Measurements from ENCODE around the gene DYNC1I1.
A peak's percentile ranks its signal among the peaks of the same experiment; 100 is the strongest.

The DYNC1I1 gene

DNA sequence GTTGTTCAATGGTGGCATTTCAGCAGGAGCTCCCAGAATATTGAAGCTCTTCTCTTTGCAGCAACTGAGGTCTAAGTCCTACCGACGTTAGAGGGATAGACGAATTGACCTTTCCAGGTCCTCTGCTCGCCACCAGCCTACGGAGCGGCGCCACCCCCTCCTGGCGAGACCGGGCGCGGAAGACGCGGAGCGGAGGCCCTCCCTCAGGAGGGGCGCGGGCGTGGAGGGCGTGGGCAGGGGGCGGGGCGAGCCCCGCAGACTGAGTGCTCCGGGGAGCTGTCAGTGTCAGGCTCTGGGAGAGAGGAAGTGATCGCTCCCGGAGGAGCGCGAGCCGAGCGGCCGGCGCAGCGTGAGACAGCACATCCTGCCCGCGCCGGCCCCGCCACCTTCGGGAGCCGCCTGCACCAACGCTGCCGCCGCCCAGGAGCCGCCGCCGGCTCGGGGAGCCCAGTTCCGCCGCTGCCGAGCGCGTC is at the start of gene DYNC1I1:
Gene DYNC1I1, plus strand, starts transcription at position 257 of the 473 bp plus-strand sequence. CDS start 32,176 bp downstream, outside the sequence.
- peak within 1 kb of the TSS; percentile 72 for H3K4me3 ChIP-seq (ENCODE audit: low read length)
- peak; percentile 9 for TF ChIP-seq CTCF (conservative IDR thresholded peaks at IDR 0.05; ENCODE audit: low read depth, low read length)
- DNase-seq (ENCODE audit: low read depth), result peak; percentile 36

GRCh38 chr7:95723583-95724180 is 48.7 kb upstream of the DYNC1I1 start:
- no peak overlapping the region for H3K4me3 ChIP-seq (ENCODE audit: low read length)
- peak; percentile 17 for DNase-seq (ENCODE audit: low read depth)
- peak; percentile 57 for TF ChIP-seq CTCF (conservative IDR thresholded peaks at IDR 0.05; ENCODE audit: low read depth, low read length)

- H3K4me3 ChIP-seq (ENCODE audit: low read length), result no peak overlapping the region
- TF ChIP-seq CTCF (conservative IDR thresholded peaks at IDR 0.05; ENCODE audit: low read depth, low read length), result no peak
- DNase-seq (ENCODE audit: low read depth), result no peak
These were observed 47.1 kb upstream of the DYNC1I1 start for GRCh38 chr7:95725205-95725604.

DNA sequence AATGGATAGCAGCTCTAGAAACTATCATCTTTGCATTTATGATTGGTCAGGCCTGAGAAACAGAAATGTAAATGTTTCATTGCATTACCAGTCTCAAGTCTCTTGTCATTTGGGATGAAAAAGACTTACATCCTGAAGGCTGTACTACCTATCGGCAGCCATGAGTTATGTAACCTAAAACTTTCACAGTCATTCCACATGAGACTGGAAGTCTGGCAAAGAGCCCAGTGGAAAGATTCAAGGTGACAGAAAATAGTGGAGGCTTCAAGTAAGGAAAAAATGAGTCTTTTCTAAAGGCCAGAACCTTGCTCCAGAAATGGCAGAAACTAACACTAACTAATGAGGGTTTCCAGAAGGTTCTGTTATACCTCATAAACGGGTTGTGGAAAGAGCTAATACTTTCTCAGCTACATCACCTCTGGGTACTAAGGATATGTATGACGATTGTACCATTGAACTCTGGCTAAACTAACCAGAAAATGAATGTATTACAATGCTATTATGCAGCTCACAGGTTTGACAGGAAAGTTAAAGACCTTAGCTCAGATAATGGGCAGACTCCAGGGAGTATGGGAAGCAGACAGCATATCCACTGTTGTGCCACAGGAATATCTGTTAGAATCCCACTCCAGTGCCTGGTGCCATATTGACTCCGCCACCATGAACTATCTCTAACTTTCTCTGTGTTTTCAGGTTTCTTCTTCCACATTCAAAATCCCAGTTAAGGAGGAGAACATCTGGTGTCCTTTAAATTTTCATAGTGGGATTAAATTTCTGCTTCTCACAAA is 41.7 kb upstream of the DYNC1I1 start:
- peak; percentile 16 for DNase-seq (ENCODE audit: low read depth)
- no peak for TF ChIP-seq CTCF (conservative IDR thresholded peaks at IDR 0.05; ENCODE audit: low read depth, low read length)
- no peak overlapping the region for H3K4me3 ChIP-seq (ENCODE audit: low read length)

GRCh38 chr7:95736635-95737034 is 35.7 kb upstream of the DYNC1I1 start:
- no peak for TF ChIP-seq CTCF (conservative IDR thresholded peaks at IDR 0.05; ENCODE audit: low read depth, low read length)
- no peak overlapping the region for H3K4me3 ChIP-seq (ENCODE audit: low read length)
- DNase-seq (ENCODE audit: low read depth), result no peak

DNA sequence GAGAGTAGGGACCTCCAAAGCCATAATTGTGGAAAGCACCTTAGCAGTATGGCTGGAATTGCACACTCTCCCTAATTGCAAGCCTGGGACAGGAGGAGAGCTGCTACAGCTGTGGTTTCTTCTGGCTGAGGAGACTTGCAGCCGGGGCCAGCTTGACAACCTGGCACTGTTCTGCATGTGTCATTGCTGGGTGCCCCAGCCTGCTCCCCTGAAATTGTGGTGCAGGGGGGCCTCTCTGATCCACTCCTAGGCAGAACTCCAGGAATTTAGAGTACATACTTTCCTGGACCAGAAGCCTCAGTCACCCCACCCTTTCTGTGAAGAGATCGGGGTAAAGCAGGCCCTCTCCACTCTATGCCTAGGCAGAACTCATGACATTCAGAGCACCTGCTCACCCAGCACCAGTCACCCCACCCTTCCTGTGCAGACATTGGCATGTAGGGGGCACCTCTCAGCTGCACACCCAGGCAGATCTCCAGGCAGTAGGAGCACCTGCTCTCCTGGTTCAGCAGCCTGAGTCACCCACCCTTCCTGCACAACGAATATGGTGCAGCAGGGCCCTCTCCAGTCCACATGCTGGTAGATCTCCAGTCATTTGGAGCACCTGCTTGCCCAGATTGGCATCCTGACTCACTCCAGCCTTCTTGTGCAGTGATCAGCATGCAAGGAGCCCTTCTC is 34.4 kb upstream of the DYNC1I1 start:
- DNase-seq (ENCODE audit: low read depth), result no peak
- TF ChIP-seq CTCF (conservative IDR thresholded peaks at IDR 0.05; ENCODE audit: low read depth, low read length), result no peak
- no peak overlapping the region for H3K4me3 ChIP-seq (ENCODE audit: low read length)
